ENCODE results near the gene GYS2.

GRCh38 chr12:21607701-21608100 is 3.1 kb upstream of the GYS2 start:
- TF ChIP-seq BACH2 (CRISPR knock-in tag; IDR thresholded peaks at IDR 0.05; ENCODE audit: borderline replicate concordance) (no peak), RARB (CRISPR knock-in tag; IDR thresholded peaks at IDR 0.05) (no peak), PPARA (CRISPR knock-in tag; IDR thresholded peaks at IDR 0.05; ENCODE audit: borderline replicate concordance) (no peak), ZC3H10 (CRISPR knock-in tag; IDR thresholded peaks at IDR 0.05) (no peak), ZNF70 (CRISPR knock-in tag; IDR thresholded peaks at IDR 0.05) (no peak)

Measured in SK-N-SH treated with all-trans-retinoic acid at 6 μM for 48 hours (cell line).